Stimulated activated CD4-positive, alpha-beta T cell treated with anti-CD3 and anti-CD28 coated beads, TNF-alpha, amount 100 ng/mL, for 48 hours (primary cell): ENCODE data around the gene ATRX.

Experiments
- DNase-seq, 3 donors: peaks; one replicate each; pipeline ENCODE4 v3.0.0-alpha.2; 2020; ENCODE audit warnings: low read depth in 3 of 3

Gene ATRX

DNA sequence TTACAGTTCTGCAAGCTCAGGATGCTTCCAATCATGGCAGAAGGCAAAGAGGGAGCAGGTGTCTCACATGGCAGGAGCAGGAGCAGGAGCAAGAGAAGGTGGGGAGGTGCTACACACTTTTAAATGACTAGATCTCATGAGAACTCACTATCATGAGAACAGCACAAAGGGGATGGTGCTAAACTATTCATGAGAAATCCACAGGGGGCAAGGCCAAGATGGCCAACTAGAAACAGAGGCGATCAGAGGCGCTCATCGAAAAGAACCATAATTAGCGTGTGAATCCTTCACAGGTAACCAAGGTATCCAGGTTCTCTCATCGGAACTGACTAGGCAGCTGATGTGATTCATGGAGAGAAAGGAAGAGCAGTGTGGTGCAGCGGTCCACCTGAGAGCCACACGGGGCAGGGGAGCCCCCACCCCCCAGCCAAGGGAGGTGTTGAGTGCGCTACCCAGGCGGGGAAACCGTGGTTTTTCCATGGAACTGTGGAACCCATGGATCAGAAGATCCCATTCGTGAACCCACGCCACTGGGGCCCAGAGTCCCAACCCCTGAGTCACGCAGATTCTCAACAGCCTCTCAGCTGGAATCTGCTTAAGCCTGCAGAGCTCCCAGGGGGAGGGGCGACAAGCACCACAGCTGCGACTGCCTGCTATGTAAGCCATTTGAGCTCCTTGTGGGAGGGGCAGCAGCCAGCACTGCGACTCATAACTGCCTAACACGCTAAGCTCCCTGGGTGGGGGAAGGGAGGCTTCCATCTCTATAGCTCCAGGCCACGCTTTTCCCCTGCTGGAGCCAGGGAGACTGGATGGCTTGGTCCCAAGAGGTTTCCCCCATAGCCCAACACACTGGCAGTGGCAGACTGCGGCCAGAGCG is 292.1 kb downstream of the ATRX start:
- no peak for DNase-seq

DNA sequence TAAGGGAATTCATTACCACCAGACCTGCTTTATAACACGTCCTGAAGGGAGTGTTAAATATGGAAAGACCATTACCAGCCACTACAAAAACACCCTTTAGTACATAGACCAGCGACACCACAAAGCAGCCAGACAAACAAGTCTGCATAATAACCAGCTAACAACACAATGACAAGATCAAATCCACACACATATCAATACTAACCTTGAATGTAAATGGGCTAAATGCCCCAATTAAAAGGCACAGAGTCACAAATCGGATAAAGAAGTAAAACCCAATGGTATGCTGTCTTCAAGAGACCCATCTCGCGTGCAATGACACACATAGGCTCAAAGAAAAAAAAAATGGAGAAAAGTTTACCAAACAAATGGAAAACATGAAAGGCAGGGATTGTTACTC is 302.0 kb downstream of the ATRX start:
- no peak for DNase-seq

DNA sequence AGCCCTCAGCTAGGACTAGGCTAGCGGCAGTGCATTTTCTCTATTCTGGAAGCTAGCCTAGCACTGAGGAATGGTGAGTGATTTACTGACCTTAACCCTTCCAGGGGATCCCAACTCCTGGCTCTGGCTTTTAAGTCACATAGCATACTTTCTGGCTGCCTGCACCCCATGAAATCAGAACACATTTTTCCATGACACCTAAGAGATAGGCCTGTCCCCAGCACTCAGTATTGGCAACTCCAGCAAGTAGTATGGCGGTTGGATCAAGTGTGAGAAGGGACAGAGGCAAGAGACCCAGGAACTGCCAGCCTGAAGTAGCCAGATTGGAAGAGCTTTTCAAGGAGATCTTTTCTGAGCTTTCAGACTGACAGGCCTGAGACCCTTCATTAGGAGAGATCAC is 330.6 kb downstream of the ATRX start:
- DNase-seq = no peak
